Measurements from ENCODE around the gene PALLD.

Gene PALLD

DNA sequence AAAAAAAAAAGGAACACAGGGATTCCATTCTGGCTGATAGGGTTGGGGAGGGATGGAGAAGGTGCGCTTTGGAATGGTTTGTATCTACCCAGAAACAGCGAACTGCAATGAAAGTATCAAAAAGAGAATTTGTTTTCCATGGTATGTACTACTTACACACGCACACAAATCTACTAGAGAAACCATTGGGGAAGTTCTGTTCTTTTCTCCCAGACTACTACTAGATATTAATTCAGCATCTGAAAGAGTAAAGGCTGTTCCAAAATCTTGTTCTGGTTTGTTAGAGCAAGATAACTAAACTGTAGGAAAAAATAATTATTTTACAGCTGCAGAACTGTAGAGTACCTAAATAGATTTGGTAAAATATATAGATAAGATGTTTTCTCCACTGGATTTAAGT is 394.8 kb downstream of the PALLD start:
- Histone ChIP-seq H3K36me3 (ENCODE audit: control insufficient read depth in 2 of 2, insufficient read depth in 1 of 2, low read length in 2 of 2) (peaks cover 9 to 75% of the 10 kb centered on the region in 2 experiments), H3K4me3 (ENCODE audit: low read depth, low read length) (no peak overlapping the region), H3K27ac (ENCODE audit: extremely low read depth, low read depth, low read length) (no peak overlapping the region), H3K9me3 (ENCODE audit: control insufficient read depth, insufficient read depth, low read depth, low read length) (no peaks in the 10 kb centered on the region), H3K4me1 (ENCODE audit: control insufficient read depth, insufficient read depth, low read length) (no peaks in the 10 kb centered on the region)
- TF ChIP-seq ZNF214 (tag by site-specific recombination; IDR thresholded peaks at IDR 0.05; ENCODE audit: borderline replicate concordance) (no peak), ZNF76 (tag by site-specific recombination; IDR thresholded peaks at IDR 0.05; ENCODE audit: borderline replicate concordance, low read depth) (no peak), OVOL3 (tag by site-specific recombination; IDR thresholded peaks at IDR 0.05) (no peak), ZNF561 (tag by site-specific recombination; IDR thresholded peaks at IDR 0.05; ENCODE audit: borderline replicate concordance) (no peak), ZNF626 (tag by site-specific recombination; IDR thresholded peaks at IDR 0.05) (no peak), REPIN1 (tag by site-specific recombination; IDR thresholded peaks at IDR 0.05; ENCODE audit: low read depth) (no peak), ZNF514 (tag by site-specific recombination; IDR thresholded peaks at IDR 0.05) (no peak), ZNF585B (tag by site-specific recombination; IDR thresholded peaks at IDR 0.05) (no peak), BCL11A (tag by site-specific recombination; IDR thresholded peaks at IDR 0.05; ENCODE audit: low read depth) (no peak), ZNF416 (tag by site-specific recombination; IDR thresholded peaks at IDR 0.05) (no peak), ZNF510 (tag by site-specific recombination; IDR thresholded peaks at IDR 0.05; ENCODE audit: insufficient replicate concordance) (no peak), ZSCAN30 (tag by site-specific recombination; IDR thresholded peaks at IDR 0.05) (no peak)
- ChIA-PET CTCF (no interaction called here), POLR2A (no interaction called here)

GRCh38 chr4:168892475-168892874 is 395.6 kb downstream of the PALLD start:
- ChIA-PET CTCF (interaction anchor here (0.7 kb wide), 1 partner anchor 262 kb away, joined by 3 read pairs; no protein-coding TSS in a partner anchor), POLR2A (no interaction called here)
- Histone ChIP-seq H3K27ac (ENCODE audit: extremely low read depth, low read depth, low read length) (no peak overlapping the region), H3K4me3 (ENCODE audit: low read depth, low read length) (no peak overlapping the region), H3K4me1 (ENCODE audit: control insufficient read depth, insufficient read depth, low read length) (no peaks in the 10 kb centered on the region), H3K9me3 (ENCODE audit: control insufficient read depth, insufficient read depth, low read depth, low read length) (no peaks in the 10 kb centered on the region), H3K36me3 (ENCODE audit: control insufficient read depth in 2 of 2, insufficient read depth in 1 of 2, low read length in 2 of 2) (peaks cover 9 to 81% of the 10 kb centered on the region in 2 experiments)
- TF ChIP-seq WT1 (tag by site-specific recombination; IDR thresholded peaks at IDR 0.05) = no peak
- no peak for TF ChIP-seq ZNF433 (tag by site-specific recombination; IDR thresholded peaks at IDR 0.05; ENCODE audit: low read depth)
- TF ChIP-seq PATZ1 (tag by site-specific recombination; IDR thresholded peaks at IDR 0.05) = no peak
- no peak for TF ChIP-seq ZEB2 (tag by site-specific recombination; IDR thresholded peaks at IDR 0.05)
- TF ChIP-seq, protein P1, sequence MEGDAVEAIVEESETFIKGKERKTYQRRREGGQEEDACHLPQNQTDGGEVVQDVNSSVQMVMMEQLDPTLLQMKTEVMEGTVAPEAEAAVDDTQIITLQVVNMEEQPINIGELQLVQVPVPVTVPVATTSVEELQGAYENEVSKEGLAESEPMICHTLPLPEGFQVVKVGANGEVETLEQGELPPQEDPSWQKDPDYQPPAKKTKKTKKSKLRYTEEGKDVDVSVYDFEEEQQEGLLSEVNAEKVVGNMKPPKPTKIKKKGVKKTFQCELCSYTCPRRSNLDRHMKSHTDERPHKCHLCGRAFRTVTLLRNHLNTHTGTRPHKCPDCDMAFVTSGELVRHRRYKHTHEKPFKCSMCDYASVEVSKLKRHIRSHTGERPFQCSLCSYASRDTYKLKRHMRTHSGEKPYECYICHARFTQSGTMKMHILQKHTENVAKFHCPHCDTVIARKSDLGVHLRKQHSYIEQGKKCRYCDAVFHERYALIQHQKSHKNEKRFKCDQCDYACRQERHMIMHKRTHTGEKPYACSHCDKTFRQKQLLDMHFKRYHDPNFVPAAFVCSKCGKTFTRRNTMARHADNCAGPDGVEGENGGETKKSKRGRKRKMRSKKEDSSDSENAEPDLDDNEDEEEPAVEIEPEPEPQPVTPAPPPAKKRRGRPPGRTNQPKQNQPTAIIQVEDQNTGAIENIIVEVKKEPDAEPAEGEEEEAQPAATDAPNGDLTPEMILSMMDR (tag by site-specific recombination; IDR thresholded peaks at IDR 0.05) = no peak
- TF ChIP-seq ZNF747 (tag by site-specific recombination; IDR thresholded peaks at IDR 0.05) = no peak
- TF ChIP-seq ZNF362 (tag by site-specific recombination; IDR thresholded peaks at IDR 0.05) = no peak
- TF ChIP-seq ZNF558 (tag by site-specific recombination; IDR thresholded peaks at IDR 0.05) = no peak
- no peak for TF ChIP-seq ZNF350 (tag by site-specific recombination; IDR thresholded peaks at IDR 0.05)
- TF ChIP-seq KLF1 (tag by site-specific recombination; IDR thresholded peaks at IDR 0.05) = no peak
- TF ChIP-seq, protein P2, sequence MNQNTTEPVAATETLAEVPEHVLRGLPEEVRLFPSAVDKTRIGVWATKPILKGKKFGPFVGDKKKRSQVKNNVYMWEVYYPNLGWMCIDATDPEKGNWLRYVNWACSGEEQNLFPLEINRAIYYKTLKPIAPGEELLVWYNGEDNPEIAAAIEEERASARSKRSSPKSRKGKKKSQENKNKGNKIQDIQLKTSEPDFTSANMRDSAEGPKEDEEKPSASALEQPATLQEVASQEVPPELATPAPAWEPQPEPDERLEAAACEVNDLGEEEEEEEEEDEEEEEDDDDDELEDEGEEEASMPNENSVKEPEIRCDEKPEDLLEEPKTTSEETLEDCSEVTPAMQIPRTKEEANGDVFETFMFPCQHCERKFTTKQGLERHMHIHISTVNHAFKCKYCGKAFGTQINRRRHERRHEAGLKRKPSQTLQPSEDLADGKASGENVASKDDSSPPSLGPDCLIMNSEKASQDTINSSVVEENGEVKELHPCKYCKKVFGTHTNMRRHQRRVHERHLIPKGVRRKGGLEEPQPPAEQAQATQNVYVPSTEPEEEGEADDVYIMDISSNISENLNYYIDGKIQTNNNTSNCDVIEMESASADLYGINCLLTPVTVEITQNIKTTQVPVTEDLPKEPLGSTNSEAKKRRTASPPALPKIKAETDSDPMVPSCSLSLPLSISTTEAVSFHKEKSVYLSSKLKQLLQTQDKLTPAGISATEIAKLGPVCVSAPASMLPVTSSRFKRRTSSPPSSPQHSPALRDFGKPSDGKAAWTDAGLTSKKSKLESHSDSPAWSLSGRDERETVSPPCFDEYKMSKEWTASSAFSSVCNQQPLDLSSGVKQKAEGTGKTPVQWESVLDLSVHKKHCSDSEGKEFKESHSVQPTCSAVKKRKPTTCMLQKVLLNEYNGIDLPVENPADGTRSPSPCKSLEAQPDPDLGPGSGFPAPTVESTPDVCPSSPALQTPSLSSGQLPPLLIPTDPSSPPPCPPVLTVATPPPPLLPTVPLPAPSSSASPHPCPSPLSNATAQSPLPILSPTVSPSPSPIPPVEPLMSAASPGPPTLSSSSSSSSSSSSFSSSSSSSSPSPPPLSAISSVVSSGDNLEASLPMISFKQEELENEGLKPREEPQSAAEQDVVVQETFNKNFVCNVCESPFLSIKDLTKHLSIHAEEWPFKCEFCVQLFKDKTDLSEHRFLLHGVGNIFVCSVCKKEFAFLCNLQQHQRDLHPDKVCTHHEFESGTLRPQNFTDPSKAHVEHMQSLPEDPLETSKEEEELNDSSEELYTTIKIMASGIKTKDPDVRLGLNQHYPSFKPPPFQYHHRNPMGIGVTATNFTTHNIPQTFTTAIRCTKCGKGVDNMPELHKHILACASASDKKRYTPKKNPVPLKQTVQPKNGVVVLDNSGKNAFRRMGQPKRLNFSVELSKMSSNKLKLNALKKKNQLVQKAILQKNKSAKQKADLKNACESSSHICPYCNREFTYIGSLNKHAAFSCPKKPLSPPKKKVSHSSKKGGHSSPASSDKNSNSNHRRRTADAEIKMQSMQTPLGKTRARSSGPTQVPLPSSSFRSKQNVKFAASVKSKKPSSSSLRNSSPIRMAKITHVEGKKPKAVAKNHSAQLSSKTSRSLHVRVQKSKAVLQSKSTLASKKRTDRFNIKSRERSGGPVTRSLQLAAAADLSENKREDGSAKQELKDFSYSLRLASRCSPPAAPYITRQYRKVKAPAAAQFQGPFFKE (tag by site-specific recombination; IDR thresholded peaks at IDR 0.05; ENCODE audit: borderline replicate concordance) = no peak
- TF ChIP-seq ZNF843 (tag by site-specific recombination; IDR thresholded peaks at IDR 0.05) = no peak
- no peak for TF ChIP-seq ZNF596 (tag by site-specific recombination; IDR thresholded peaks at IDR 0.05)
- TF ChIP-seq ZNF776 (tag by site-specific recombination; IDR thresholded peaks at IDR 0.05; ENCODE audit: borderline replicate concordance) = no peak
- TF ChIP-seq SCRT2 (tag by site-specific recombination; IDR thresholded peaks at IDR 0.05) = no peak

Measured in HEK293 (cell line).